HG03575 (cell line): ENCODE measurements around the gene CTIF.

ENCODE experiments used
- ATAC-seq: cut with Tn5 transposase; IDR thresholded peaks from one replicate; pipeline ENCODE4 v1.9.1; 2021; ENCODE audit not compliant: unreplicated experiment, insufficient number of reproducible peaks, low FRiP score; ENCODE audit errors: extremely low read depth

The CTIF gene

DNA sequence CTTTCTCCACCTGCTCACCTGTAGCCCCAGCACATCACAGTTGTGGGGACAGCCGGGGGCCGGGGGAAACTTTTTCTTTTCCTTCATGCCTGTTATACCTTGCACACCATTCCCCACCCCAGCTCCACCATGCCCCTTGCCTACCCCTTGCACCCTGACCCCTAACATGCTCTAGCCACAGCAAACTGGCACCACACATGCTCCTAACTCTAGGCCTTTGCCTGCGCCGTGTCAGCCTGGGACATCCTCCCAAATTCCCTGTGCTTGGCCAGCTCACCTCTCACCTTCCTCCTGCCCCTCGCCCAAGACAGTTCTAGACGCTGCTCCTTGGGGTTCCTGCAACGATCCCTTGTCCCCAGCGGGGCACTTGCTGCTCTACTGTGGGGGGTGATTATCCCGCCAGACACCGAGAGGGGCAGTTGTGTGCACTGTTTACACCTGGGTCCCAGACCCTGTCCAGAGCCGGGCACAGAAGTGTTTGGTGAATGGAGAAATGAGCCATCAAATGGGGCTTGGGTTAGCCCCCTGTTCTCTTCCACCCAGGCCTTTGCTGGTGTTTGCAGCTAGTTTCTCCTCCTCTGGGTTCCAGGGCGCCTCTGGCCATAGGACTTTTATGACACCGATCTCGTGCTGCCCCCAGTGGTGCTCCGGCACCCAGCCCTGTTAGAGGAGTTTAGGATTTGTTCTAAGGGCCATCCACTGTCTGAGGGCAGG is 129.8 kb downstream of the CTIF start:
- ATAC-seq = no peak

DNA sequence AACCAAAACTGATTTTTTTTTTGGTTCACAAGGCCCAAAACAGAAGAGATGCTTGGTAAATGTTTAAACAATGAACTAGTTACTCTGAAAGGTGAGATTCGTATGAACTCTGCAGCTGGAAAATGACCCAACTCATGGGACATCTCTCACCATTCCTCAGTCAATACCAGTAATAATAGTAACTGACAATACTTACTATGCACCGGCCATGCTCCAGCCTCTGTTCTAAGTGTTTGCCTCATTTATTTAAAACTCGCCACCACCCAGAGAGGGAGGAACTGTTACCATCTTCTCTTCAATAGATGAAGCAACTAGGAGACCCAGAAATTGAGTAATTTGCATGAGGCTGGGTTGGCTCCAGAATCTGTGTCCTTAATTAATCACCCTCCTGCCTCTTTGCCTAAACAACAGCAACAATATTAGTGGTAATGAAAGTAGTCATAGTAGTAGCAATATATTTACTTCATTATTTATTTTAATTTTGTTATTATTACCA is 130.4 kb downstream of the CTIF start:
- no peak for ATAC-seq

- ATAC-seq = no peak
Observed at GRCh38 chr18:48669991-48670750, 131.3 kb downstream of the CTIF start.

DNA sequence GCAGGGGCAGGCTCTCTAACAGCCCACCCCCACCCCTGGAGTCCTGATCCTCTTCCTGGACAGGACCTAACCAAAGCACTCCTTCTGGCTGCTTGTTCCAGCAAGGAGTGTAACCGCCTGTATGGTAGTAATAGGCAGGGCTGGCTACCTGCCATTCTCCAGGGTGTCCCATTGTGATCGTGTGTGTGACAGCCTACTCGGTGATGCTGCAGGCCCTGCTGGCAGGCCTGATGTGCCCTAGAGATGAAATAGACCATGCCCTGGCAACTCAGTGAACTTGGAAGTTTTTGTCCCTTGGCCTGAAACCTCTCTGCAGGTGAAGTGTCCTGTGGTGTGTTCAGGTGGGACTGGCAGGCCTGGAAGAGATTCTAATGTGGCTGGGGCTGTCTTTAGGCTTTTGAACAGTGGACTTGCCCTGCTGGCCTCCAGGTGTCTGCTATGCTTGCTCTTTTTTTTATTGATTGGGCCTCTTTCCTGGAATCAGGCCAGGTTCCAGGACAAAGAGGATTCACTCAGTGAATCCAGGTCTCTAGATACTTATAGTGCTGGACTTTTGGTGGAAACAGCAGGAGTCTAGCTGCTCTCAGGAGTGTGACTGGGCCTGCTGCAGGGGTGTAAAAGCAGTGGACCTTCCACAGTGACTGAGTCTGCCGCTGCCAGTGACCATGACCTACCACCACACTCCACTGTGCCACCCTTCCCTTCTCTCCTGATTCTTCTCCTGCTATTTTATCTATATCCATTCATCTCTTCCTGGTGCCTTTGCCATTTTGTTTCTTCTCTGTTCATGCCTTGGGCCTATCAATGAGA is 132.1 kb downstream of the CTIF start:
- no peak for ATAC-seq

DNA sequence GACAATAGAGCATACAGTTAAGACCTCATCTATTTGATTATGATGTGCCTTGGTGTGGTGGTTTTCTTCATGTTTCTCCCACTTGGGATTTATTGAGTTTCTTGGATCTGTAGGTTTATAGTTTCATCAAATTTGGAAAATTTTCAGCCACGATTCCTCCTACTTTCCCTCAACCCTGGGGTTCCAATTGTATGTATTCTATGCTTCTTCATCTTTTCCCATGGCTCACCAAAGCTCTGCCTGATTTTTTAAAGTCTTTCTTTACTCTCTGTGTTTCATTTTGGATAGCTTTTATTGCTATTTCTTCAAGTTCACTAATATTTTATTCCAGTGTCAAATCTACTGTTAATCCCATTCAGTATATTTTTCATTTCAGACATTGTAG is 132.7 kb downstream of the CTIF start:
- no peak for ATAC-seq

DNA sequence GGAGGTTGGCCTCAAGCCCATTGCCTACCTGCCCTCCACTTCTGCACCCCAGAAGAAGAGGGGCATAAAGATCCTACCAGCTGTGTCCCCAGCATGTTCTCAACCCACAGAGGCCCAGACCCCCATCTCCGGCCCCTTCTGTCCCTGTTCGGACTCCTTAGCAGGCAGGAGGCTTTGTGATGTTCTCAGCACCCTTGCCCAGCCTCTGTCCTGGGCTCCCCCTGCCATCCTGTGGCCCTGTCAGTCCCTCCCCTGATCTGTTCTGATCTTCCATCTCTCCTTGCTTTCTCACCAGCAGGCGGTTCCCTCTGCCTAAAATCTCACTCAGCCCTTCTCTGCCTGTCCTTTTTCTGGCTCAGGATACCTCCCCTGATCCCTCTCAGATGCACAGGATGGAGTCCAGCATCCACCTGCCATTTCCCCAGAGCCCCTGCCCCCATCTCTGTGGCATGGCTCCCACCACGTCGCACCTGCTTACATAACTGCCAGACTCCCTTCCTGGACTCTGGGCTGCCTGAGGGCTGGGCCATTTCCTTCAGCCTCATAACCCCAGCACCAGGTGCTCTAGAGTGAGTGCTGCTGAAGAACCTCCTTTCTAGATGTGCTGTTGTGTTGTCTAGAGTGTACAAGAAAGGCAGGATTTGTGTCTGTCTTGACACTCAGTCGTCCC is 134.0 kb downstream of the CTIF start:
- ATAC-seq = no peak

DNA sequence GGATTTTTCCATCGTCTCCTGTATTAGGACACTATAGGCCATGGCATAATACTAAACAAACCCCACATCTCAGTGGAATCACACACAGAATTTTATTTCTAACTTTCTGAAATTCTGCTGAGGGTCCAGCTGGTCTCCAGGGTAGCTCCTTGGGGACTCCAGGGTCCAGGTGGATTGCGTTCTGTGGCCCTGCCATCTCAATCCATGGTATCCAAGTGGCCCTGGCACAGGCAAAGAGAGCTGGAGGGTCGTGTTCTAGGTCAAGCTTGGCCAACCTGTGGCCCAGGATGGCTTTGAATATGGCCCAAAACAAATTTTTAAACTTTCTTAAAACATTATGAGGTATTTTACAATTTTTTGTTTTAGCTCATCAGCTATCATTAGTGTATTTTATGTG is 134.6 kb downstream of the CTIF start:
- no peak for ATAC-seq

- ATAC-seq = no peak
Observed at GRCh38 chr18:48673853-48674721, 135.3 kb downstream of the CTIF start.

DNA sequence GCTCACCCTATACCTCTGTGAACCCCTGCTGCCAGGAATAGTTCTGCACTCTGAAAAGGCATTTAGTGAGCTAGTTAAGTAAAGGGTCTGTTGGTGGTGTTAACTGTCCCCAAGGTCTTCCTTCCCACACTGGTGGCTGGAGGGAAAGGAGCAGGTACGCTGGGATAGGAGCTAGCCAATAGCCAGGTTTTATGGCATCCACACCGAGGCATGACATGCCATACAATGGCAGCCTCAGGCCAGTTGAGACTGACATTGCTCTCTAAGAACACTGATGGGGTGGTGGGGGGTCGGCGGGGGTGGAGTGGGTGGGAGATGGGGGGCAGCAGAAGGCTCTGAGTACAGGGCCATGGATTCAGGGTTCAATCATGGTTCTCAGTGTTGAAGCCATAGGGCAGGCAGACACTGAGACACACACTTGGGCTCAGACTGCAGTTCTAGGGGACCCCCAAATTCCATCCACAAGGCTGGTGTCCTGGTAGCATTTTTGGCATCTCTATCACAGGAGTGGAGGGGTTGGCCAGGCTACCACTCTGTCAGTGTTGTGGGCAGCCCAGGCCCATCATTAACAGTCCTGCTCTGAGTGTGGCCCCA is 136.0 kb downstream of the CTIF start:
- ATAC-seq = no peak

GRCh38 chr18:48675352-48675761 is 136.5 kb downstream of the CTIF start:
- no peak for ATAC-seq

DNA sequence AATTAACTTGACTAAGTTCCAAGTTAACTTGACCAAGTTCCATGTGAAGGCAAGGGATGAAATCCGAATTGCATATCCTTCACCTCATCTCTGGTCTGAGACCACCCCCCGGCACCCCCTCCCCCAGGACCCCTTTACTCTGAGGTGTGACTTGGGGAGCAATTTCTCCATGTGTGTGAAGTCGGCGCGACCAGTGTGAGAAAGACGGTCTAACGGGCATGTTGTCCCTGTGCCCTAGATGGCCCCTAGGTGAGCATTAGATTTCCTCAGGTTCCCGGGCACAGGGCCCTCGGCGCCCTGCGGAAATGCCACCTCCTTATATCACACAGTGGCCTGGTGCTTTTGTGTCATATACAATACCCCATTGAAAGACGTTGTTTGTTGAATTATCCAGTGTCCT is 137.1 kb downstream of the CTIF start:
- ATAC-seq = no peak

DNA sequence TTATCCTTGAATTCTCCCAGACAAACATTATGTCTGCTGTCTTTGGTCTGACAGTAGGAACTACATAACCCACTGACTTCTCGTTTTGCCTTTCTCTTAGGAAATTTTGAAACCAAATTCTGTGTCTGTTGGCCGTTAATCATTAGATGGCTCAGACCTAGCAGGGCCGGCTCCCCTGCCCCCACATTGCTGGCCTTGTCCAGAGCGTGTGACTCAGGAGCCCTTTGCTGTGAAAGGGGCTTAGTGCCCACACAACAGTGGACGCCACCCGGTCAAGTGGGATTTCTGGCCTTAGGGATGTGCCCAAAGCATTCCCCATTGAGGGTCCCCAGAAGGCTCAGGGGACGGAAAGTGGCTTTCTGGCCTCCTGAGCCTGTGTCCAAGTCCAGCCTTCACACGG is 137.5 kb downstream of the CTIF start:
- no peak for ATAC-seq

- no peak for ATAC-seq
Observed at GRCh38 chr18:48676756-48677368, 138.0 kb downstream of the CTIF start.

- no peak for ATAC-seq
Observed at GRCh38 chr18:48678237-48679115, 139.6 kb downstream of the CTIF start.

DNA sequence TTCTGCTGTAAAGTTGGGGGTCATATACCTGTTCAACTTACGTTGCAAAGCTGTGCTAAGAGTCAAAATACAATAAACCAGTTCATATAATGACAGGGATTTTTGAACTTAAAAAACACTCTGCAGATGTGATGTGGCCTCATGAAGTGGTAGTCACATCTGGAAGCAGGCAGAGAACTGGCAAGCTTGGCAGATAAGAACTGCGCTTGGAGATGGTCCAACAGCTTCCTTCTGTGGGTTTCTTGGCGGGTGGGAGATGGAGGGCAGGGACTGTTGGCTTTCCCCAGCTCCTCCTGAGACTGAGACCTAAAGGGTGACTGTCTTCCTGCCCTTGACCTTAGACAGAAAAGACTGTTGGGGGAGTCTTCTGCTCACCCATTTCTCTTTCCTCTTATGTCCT is 140.4 kb downstream of the CTIF start:
- no peak for ATAC-seq

DNA sequence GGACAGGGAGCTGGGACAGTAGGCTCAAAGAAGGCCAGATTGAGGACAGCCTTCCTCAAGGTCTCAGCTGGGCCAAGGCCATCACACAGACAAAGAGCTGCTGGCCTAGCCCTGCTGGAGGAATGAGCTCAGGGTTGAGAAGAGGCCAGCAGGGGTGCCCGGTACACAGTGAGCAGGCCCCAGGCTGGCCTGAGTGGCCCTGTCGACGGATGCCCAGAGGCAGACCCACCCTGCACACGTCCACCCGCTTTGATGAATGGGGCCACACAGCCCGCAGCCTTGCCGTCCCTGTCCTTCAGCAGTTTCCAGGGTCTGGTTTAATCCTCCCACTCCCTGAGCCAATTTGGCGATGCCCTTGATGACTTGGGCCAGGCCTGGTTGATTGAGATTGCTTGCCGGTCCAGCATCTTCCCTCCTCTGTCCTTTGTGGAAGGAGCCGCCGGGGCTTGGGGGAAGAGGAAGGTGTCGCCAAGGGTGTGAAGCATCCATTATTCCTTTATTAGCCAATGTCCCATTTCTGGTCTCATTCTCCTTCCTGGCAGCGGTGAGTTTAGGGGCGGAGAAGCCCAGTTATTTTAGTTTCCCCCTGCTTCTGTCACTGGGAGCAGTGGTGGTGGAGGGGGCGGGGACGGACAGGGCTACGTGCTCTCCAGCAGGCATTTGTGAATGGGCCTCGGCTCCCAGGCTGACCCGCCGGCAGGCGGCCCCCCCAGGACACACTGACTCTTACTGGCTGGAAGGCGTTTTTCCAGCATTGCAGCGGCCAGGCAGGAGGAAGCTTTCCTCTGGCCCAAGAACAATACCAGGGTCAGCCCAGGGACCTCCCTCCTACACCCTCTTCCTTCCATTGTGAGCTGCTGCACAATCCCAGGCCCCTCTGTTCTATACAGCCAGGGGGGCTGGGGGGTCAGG is 141.8 kb downstream of the CTIF start:
- ATAC-seq = no peak
